Stimulated activated CD4-positive, alpha-beta T cell treated with anti-CD3 and anti-CD28 coated beads, Interleukin-15, amount 100 ng/mL, for 48 hours (primary cell): Measurements from ENCODE around the gene SBDS.
A peak's percentile ranks its signal among the peaks of the same experiment; 100 is the strongest.
"Not testable (repeated sequence)": the region's sequence is repeated elsewhere in the genome, so short reads cannot be mapped to it uniquely, and the experiment has no call there.

Experiments used
- DNase-seq, 2 donors: peaks; one replicate each; pipeline ENCODE4 v3.0.0-alpha.2; 2020; ENCODE audit warnings: low read depth in 2 of 2

Gene SBDS

GRCh38 chr7:66996444-66997191 is 1.2 kb upstream of the SBDS start, which contains the start of gene TYW1:
Gene TYW1 (plus strand): TSS chr7:66996833. CDS start chr7:66996979, 146 bp downstream.
- peak; percentile 97 to 98 for DNase-seq

- DNase-seq, result peak in 1 of 2 donors; percentile 27
Measured at GRCh38 chr7:66994691-66995049, 716 bp downstream of the SBDS start.

GRCh38 chr7:66994051-66994450 is 1.3 kb downstream of the SBDS start:
- DNase-seq, result not testable (repeated sequence)

GRCh38 chr7:66989552-66989951 is 5.8 kb downstream of the SBDS start:
- not testable (repeated sequence) for DNase-seq

- DNase-seq, result not testable (repeated sequence)
Measured at GRCh38 chr7:66980336-66980735, 15.1 kb downstream of the SBDS start.

- DNase-seq, result not testable (repeated sequence)
Measured at GRCh38 chr7:66979013-66979412, 16.4 kb downstream of the SBDS start.

- not testable (repeated sequence) for DNase-seq
Measured at GRCh38 chr7:66978312-66978711, 17.1 kb downstream of the SBDS start.

GRCh38 chr7:66974986-66975590 is 20.3 kb downstream of the SBDS start:
- no peak for DNase-seq

- no peak for DNase-seq
Measured at GRCh38 chr7:66970310-66970709, 25.1 kb downstream of the SBDS start.

- DNase-seq, result not testable (repeated sequence)
Measured at GRCh38 chr7:66969001-66969400, 26.4 kb downstream of the SBDS start.

GRCh38 chr7:66967029-66967428 is 28.4 kb downstream of the SBDS start:
- no peak for DNase-seq

- no peak for DNase-seq
Measured at GRCh38 chr7:66964411-66964810, 31.0 kb downstream of the SBDS start.

- DNase-seq, result no peak
Measured at GRCh38 chr7:66961096-66961495, 34.3 kb downstream of the SBDS start.

- no peak for DNase-seq
Measured at GRCh38 chr7:66960192-66960591, 35.2 kb downstream of the SBDS start.

GRCh38 chr7:66958538-66959350 is 36.6 kb downstream of the SBDS start:
- no peak for DNase-seq

GRCh38 chr7:66957595-66958290 is 37.6 kb downstream of the SBDS start:
- no peak for DNase-seq

GRCh38 chr7:66953044-66953427 is 42.4 kb downstream of the SBDS start:
- no peak for DNase-seq

GRCh38 chr7:66952343-66953043 is 42.9 kb downstream of the SBDS start:
- no peak for DNase-seq

- DNase-seq, result no peak
Measured at GRCh38 chr7:66950763-66951162, 44.6 kb downstream of the SBDS start.

GRCh38 chr7:66950311-66950710 is 45.1 kb downstream of the SBDS start:
- DNase-seq, result no peak

- no peak for DNase-seq
Measured at GRCh38 chr7:66948480-66949109, 46.8 kb downstream of the SBDS start.
